ENCODE data around the gene MFSD11.
"Not testable (repeated sequence)": the region's sequence is repeated elsewhere in the genome, so short reads cannot be mapped to it uniquely, and the experiment has no call there.

MFSD11 gene

DNA sequence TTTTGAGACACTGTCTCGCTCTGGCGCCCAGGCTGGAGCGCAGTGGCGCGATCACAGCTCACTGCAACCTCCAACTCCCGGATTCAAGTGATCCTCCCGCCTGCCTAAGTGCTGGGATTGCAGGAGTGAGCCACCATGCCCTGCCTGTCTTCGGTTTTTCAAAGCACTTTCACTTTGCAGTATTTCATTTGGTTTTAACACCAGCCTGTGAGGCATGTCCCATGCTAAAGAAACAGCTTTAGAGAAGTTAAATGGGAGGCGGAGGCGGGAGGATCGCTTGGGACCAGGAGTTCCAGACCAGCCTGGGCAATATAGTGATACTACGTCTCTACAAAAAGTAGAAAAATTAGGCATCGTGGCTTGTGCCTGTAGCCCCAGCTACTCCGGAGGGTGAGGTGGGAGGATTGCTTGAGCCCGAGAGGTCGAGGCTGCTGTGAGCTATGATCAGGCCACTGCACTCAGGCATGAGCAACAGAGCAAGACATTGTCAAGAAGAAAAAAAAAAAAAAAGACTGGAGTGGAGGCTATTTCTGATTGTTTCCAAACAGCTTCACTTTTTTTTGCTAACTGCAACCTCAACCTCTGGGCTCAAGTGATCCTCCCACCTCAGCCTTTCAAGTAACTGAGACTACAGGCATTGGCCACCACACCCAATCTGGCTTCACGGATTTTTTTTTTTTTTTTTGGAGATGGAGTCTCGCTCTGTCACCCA, 10.0 kb upstream of the MFSD11 start:
- DNase-seq = peak; percentile 28

DNA sequence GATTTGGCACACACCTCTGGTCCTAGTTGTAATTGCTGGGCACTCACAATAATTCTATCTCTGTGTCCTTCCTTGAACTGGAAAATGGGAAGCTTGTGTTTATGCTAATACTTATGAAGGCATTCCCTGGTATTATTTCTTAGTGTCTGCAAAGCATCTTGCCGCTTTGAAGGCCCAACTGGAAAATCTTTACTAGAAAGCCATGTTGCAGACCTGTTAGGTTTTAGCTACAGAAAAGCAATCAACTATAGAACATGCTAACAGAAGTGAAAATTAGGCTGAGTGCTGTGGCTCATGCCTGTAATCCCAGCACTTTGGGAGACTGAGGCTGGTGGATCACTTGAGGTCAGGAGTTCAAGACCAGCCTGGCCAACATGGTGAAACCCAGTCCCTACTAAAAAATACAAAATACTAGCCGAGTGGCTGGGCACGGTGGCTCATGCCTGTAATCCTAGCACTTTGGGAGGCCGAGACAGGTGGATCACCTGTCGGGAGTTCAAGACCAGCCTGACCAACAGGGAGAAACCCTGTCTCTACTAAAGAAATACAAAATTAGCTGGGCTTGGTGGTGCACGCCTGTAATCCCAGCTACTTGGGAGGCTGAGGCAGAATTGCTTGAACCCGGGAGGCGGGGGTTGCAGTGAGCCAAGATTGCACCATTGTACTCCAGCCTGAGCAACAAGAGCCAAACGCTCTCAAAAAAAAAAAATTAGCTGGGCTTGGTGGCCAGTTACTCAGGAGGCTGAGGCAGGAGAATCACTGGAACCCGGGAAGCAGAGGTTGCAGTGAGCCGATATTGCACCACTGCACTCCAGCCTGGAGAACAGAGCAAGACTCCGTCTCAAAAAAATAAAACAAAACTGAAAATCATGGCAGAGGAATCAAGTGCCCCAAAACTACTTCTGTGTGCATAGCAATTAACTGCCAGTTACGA, 5.9 kb upstream of the MFSD11 start:
- DNase-seq = peak; percentile 29

DNA sequence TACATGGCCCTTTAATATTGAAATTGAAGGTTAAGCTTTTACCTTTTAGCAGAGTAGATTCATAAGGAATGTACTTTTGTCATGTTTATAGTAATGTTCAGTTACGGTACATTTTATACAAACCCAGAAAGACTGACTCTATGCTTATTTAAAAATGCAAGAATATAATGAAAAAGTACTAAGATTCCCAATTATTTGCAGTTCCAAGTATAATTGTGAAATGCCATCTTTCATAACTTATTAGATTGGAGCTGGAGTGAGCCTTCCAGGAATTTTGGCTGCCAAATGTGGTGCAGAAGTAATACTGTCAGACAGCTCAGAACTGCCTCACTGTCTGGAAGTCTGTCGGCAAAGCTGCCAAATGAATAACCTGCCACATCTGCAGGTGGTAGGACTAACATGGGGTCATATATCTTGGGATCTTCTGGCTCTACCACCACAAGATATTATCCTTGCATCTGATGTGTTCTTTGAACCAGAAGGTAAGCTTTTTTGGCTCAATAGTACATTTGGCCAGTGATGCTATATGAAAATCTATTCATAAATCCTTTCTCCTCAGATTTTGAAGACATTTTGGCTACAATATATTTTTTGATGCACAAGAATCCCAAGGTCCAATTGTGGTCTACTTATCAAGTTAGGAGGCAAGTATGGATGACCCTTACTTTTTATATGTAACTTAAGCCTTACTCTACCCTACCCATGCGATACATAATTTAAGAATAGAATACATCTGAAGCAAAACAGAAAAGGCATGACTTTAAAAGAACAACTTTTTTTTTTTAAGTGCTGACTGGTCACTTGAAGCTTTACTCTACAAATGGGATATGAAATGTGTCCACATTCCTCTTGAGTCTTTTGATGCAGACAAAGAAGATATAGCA, 4.9 kb upstream of the MFSD11 start:
- no peak for DNase-seq

DNA sequence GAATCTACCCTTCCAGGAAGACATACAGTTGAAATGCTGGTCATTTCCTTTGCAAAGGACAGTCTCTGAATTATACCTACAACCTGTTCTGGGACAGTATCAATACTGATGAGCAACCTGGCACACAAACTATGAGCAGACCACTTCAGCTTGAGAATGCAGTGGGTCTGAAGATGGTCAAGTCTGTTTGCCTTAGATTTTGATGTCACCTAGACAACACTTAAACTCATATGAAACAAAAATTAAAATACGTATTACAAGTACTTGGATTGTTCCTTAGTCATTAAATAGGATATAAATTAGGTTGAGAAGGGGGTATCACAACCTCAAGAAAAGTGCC, 4.3 kb upstream of the MFSD11 start:
- no peak for DNase-seq

DNA sequence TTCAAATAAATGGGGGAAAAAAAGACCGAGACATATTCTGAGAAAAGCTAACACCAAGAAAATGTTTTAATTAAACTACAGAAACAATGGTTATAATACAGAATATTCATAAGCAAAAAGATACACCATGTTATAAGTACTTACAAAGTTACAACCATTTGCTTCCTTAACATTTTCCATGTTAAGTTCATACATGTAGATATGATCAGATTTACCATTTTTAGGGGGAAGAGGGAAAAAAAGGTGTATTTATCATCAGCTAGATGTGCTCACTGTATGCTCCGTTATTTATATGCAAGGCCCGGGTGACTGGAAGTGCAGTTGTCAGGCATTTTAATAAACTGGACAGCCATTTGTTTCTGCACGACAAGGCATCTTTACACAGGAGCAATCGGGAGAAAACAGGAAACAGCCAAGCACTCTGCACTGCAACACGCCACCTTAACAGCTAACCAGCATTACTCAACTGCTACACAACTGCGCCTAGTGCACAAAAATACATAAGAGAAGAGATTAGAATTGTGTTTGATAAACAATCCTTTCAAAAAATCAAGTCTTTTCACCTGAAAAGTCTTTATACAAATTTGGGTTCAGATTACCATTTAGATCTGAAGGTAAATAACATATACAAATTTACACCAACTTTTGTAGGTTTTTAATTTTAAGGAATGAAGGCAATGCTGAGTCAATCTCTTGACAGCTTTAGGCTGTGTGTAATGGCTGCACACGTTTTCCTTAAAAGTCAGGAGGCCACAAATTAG, 3.7 kb upstream of the MFSD11 start:
- DNase-seq = peak; percentile 29

DNA sequence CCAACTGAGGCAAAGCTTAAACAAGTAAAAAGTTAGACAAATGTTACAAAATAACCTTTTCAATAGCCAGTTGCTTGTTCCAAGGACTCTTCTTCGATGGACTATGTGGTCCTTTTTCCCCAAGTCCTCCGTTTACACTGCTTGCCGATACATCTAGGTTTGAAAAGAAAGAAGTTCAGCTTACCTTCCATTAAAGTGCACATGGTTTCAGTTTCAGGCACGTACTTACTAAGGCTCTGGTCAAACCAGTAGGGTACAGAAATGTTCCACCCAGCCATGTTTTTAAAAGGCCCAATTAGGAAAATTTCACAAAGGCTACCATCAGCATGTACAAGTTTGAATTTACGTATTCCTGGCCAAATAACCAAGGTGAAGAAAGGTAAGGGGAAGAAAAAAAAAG, 2.9 kb upstream of the MFSD11 start:
- no peak for DNase-seq

DNA sequence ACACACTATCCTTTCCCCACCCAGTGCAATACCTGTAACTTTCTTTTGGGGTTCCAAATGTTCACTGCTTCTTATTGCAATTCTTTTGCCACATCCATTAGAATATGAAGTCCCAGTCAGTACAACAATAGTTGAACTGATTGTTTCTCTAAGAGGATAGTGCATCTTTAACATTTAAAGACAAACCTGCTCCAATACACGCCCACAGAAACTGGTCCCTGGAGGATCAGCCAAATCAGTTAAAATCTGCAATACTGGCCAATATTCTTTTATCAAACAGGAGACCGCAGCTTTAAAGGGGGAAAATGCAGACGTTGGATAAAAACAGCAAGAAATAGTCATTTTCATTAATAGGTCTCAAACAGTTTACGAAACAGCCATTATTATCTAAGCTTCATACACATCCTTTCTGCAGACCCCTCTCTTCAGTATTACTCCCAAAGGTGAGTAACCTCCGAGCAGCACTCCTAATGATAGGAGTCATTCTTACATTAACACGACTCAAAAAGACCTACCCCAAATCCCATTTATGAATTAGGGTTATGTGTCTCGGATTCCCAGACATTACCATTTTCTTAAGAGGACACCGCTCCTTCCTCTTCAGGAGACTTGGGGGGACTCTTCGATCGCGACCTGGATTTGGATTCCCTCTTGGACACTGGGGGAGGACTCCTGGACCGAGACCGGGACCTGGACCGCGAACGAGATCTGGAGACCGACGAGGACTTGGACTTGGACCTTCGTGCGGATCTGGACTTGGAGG, 2.2 kb upstream of the MFSD11 start:
- no peak for DNase-seq

DNA sequence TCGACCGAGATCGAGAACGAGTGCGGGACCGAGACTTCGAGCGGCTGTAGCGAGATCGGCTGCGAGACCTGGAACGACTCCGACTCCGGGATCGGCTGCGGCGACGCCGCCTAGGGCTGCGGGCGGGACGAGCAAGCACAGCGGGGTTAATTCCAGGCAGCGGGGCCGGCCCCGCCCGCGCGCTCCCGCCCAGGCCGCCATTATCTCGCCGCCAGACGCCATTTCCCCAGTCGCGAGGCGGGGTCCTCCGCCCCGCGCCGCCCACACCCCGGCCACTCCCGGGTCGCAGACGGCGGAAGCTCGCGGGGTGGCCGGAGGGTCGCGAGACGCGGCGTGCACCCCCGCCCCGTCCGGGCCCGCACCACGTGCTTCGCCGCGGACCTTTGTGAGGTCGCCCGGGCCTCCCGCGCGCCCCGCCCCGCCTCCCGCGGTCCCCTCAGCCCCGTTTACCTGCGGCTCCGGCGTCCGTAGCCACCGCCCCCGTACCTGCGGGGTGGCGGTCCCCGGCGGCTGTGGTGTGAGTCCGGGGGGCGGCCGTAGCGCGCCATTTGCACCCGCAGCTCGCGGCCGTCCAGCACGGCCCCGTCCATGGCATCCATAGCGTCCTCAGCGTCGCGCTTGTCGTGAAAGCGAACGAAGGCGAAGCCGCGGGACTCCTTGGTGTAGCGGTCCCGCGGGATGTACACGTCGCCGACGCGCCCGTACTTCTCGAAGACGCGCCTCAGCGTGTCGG, 1.4 kb upstream of the MFSD11 start:
- DNase-seq = peak; percentile 74

DNA sequence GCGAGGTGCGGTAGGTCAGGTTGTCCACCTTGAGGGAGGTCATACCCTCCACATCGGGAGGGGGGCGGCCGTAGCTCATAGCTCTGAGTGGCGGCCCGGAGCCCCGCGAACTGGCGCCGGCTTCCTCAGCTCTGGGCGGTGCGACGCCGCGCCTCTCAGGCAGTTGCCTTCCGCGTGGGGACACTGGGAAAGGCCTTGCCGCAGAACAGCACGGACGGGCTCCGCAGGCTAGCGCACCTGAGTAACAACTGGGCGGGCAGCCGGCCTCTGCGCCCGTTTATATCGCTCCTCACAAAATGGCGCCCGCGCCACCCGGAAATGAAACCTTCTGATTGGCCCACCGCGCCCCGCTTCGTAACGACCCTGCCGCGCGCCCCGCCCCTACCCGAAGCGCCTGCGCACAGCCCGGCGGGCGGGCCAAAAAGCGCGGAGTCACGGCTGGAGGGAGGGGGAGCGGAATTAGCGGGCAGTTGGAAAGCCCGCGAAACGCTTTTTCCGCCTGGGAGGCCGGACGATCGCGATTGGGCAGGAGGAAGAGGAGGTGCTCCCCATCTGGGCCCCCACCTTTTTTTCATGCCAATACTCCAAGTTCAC, 740 bp upstream of the MFSD11 start, which contains the start of gene SRSF2:
Gene SRSF2 (minus strand): TSS at position 250 of the 594 bp plus-strand sequence. CDS start 171 bp downstream, at position 79.
- peak; percentile 98 for DNase-seq

DNA sequence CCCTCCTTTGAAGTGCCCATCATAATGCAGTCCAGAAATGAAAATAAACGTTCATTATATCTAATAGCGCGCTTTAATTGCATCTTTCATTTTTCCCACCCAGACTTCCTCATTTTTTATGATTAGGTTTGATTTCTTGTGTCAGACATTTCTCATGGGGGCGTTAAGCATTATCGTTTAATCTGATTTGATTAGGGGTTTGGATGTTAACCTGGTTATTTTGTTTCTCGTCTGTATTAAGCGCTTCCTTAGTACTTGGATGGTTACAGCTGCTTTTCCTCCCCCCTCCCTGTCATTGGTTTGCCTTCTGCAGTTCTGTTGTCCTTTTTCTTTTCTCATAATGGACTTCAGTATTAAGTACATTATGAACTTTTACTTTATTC, 540 bp downstream of the MFSD11 start:
- no peak for DNase-seq

DNA sequence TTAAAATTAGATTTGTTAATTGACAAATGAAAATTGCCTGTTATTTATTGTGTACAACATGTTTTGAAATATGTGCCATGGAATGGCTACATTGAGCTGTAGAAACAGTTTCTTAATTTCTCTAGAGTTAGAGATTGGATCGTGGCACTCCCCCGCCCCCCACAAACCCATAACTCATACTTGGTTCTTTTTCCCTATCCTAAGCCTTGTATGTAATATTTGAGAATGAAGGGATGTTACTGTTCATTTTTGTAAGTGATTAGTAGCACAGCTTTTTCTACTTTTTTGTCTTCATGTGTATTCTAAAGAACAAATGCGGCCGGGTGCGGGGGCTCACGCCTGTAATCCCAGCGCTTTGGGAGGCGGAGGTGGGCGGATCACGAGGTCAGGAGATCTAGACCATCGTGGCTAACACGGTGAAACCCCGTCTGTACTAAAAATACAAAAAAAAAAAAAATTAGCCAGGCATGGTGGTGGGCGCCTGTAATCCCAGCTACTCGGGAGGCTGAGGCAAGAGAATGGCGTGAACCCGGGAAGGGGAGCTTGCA, 1.7 kb downstream of the MFSD11 start:
- DNase-seq = not testable (repeated sequence)

DNA sequence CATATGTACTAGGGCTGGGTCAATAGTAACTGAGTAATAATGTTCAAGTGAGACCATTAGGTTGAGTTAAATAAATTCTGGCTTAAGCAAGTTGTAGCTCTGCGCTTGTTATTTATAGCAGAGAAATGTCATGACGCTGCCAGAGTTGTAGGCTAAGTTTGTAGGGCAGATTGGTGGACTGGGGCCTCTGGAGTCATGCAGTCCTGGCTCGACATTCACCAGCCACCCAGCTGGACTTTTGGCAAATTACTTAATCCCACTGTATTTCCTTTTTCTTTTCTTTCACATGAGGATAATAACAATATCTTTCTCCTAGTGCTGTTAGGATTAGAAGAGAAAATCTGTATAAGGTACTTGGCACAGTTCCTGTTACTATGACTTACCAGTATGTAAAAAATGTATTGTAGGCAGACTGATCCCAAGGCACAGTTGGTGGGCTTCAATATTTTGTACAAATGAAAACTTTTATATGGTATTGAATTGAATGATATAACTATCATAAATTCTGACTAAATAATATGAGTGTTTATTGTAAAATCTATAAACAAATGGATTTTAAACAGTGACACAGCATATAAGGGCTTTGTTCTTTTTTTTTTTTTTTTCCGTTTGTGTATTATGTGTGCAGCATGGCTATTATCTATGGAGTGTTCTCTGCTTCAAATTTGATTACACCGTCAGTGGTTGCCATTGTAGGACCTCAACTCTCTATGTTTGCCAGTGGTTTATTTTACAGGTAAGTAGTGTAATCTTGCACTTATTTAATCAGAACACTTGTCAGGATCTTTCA, 2.6 kb downstream of the MFSD11 start:
- DNase-seq = no peak

DNA sequence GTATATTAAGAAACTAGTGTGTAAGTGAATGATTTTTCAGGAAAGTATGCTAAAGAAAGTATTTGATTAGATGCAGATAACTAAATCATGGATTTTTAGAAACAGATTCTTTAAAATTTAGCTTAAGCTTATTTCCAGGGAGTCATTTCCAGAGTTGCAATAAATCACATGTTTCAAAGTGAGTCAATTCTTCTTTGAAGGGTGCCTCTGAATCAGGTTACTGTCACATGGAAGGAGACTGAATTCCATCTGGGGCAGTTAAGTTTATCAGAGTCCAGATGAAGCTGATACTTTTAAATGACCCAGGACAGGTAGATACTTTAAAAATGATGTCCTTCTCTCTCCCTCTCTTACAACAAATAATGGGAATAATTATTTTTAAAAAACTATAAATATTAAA, 5.0 kb downstream of the MFSD11 start:
- DNase-seq = no peak

DNA sequence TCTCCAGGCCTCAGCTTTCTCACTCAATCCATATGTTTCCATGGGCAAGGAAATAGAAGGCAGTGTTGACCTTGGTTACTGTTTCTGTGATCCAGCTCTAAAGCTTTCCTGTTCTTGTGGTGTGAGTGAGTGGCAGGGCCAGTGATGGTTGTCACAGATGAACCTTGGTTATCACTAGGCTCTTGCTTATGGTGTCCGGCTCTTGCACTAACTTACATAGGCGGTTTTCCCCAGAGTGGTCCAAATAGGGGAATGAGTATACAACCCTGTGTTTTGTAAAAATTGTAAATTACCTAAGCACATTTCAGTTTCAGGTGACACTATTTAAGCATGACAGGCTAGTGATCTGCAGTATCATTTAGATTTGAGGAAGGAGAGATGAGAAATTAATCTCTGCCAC, 6.8 kb downstream of the MFSD11 start:
- no peak for DNase-seq

DNA sequence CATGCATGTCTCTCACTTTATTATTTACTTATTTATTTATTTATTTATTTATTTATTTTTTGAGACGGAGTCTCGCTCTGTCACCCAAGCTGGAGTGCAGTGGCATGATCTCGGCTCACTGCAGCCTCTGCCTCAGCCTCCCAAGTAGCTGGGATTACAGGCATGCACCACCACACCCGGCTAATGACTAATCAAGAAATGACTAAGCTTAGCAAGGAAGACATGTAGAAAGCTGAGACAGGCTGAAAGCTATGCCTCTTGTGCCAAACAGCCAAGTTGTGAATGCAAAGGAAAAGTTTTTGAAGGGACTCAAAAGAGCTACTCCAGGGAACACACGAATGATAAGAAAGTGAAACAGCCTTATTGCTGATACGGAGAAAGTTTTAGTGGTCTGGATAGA, 7.9 kb downstream of the MFSD11 start:
- peak; percentile 16 for DNase-seq

DNA sequence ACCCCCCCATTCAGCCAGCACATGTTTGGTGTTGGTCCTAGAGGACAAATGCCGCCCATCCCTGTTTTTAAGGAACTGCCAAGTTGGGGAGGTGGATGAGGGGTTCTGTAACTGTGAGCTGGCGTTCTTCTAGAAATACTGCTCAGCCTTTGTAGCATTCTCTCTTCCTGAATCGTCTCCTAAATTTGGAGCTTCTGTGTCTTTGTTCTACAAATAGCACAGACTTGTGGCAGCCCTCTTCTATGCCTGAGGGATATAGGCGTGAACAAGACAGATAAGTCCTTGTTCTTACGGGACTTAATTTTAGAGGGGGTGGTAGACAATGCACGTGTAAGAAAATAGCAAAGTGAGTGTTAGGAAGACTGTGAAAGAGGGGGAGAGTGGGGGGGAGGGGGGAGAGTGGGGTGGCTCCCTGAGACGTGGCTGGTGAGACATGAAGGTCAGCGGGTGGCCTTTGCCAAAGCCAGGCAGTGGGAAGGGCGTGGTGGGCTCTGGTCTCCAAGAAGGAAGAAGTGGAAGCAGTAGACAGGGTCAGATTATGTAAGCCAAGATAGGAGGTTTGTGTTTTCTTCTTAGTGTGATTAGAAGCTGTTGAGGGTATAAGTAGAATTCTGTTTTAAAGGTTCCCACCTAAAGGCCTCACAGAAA, 9.9 kb downstream of the MFSD11 start:
- DNase-seq = no peak

DNA sequence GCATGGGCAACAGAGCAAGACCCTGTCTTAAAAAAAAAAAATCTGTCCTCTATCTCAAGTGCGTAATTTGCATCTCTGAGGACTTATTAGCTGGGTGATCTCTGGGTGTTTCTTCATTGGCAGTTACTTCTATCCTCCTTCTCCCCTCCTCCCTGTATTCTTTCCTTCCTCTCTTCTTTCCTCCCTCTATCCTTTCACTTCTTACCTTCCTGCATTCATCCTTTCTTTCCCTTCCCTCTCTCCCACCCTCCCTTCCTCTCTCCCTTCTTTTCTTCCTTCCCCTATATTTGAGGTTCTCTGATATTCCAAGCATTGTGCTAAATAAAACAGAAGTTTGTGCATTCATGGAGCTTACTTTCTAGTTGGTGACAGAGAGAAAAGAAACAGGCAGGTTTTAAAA, 10.7 kb downstream of the MFSD11 start:
- no peak for DNase-seq

DNA sequence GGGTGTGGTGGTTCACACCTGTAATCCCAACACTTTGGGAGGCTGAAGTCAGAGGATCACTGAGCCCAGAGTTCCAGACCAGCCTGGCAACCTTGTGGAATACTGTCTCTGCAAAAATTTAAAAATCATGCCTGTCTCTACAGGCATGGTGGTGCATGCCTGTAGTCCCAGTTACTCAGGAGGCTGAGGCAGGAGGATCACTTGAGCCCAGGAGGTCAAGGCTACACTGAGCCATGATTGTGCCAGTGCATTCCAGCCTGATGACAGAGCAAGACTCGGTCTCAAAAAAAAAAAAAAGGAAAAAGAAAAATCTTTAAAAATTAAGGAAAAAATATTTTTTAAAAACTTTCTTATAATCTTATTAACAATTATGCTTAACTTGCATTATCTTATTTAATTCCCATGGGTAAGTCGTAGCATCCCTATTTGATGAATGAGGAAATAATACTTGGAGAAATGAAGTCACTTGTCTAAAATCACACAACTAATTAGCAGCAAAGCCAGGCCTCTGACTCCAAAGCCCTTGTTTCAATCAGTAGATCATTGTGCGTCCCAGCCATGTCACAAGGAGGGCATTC, 13.6 kb downstream of the MFSD11 start:
- DNase-seq = no peak
